BE2C (cell line): Measurements from ENCODE around the gene PEAR1.

Source experiments
- DNase-seq: peaks from one replicate; pipeline ENCODE4 v3.0.0-alpha.2; 2020
- H3K27me3 ChIP-seq: fragments of 250-450 bp; sonication (Bioruptor Pico); 2 replicates; pipeline ENCODE4 v1.5.1; 2020; ENCODE audit warnings: mild to moderate bottlenecking
- H3K36me3 ChIP-seq: fragments of 250-450 bp; sonication (Bioruptor Pico); 2 replicates; pipeline ENCODE4 v1.5.1; 2020; ENCODE audit warnings: mild to moderate bottlenecking
- H3K4me1 ChIP-seq: fragments of 250-450 bp; sonication (Bioruptor Pico); 2 replicates; pipeline ENCODE4 v1.5.1; 2020
- H3K4me3 ChIP-seq: 2 replicates; pipeline ENCODE4 v1.5.1; 2011; ENCODE audit warnings: low read depth, low read length
- H3K9me3 ChIP-seq: fragments of 250-450 bp; sonication (Bioruptor Pico); 2 replicates; pipeline ENCODE4 v1.5.1; 2020
- CTCF ChIP-seq: IDR thresholded peaks from 2 replicates; pipeline ENCODE4 v1.5.1; 2012; ENCODE audit warnings: mild to moderate bottlenecking, low read depth, low read length

The PEAR1 gene

GRCh38 chr1:156859523-156860112 is 33.9 kb upstream of the PEAR1 start:
- no peaks in the 10 kb centered on the region for H3K9me3 ChIP-seq
- H3K4me3 ChIP-seq: peak overlapping the region; percentile 62
- no peak for TF ChIP-seq CTCF
- 0 out of 2 replicates have a peak, but pooled peaks cover 4% of the 10 kb centered on the region for H3K27me3 ChIP-seq
- DNase-seq: peak; percentile 37
- no peaks in the 10 kb centered on the region for H3K36me3 ChIP-seq
- H3K4me1 ChIP-seq: peaks cover 35% of the 10 kb centered on the region

DNA sequence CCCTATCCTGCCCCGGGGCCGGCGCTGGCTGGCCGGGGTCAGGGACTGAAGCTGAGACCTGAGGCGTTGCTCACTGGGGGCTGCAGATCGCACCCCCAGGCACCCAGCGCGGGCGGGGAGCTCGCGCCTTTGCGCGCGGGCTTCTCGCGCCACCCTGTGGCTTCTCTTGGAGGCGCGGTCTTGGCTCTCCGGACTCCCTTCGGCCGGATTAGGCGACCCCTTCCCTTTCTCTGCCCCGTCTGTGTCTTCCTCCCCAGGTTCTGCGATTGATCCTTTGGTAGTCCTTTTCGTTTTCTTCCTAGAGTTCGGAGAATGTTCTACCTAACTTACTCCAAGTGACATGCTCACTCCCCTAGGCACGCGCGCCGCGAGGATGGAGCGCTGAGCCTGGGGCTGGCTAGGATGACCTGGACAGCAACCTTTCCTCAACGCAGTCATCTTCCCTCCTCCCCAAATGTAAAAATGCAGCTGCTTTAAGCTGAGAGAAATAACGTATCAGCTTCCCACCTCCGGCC is 33.3 kb upstream of the PEAR1 start:
- Histone ChIP-seq H3K4me1 (peaks cover 35% of the 10 kb centered on the region), H3K9me3 (no peaks in the 10 kb centered on the region), H3K27me3 (0 out of 2 replicates have a peak, but pooled peaks cover 4% of the 10 kb centered on the region), H3K4me3 (peak overlapping the region; percentile 62), H3K36me3 (no peaks in the 10 kb centered on the region)
- TF ChIP-seq CTCF: peak; percentile 88
- peak; percentile 78 for DNase-seq

- H3K9me3 ChIP-seq: no peaks in the 10 kb centered on the region
Measured at GRCh38 chr1:156860628-156861423, 32.7 kb upstream of the PEAR1 start, which contains the start of gene NTRK1. NTRK1 (plus strand) TSS chr1:156860865; CDS start chr1:156860935, 70 bp downstream.

GRCh38 chr1:156862584-156862983 is 30.9 kb upstream of the PEAR1 start:
- Histone ChIP-seq H3K27me3 (0 out of 2 replicates have a peak, but pooled peaks cover 4% of the 10 kb centered on the region), H3K4me1 (peaks cover 21% of the 10 kb centered on the region), H3K9me3 (no peaks in the 10 kb centered on the region), H3K4me3 (peak overlapping the region; percentile 38), H3K36me3 (no peaks in the 10 kb centered on the region)
- TF ChIP-seq CTCF: no peak
- DNase-seq: no peak

More at GRCh38 chr1:156860628-156861423, 32.7 kb upstream of the PEAR1 start, which contains the start of gene NTRK1:
- TF ChIP-seq CTCF: no peak
- 0 out of 2 replicates have a peak, but pooled peaks cover 4% of the 10 kb centered on the region for H3K27me3 ChIP-seq
- H3K4me1 ChIP-seq: peaks cover 35% of the 10 kb centered on the region
- peak; percentile 87 for DNase-seq
- H3K36me3 ChIP-seq: no peaks in the 10 kb centered on the region
- peak within 1 kb of the TSS; percentile 62 for H3K4me3 ChIP-seq

- H3K9me3 ChIP-seq: no peaks in the 10 kb centered on the region
- no peak for TF ChIP-seq CTCF
- peaks cover 16% of the 10 kb centered on the region for H3K4me1 ChIP-seq
- H3K4me3 ChIP-seq: peak overlapping the region; percentile 38
- 0 out of 2 replicates have a peak, but pooled peaks cover 4% of the 10 kb centered on the region for H3K27me3 ChIP-seq
- no peak for DNase-seq
- no peaks in the 10 kb centered on the region for H3K36me3 ChIP-seq
Measured at GRCh38 chr1:156862997-156863599, 30.4 kb upstream of the PEAR1 start.
